CD14-positive monocyte (primary cell): ENCODE results near the gene KRT13. TPM values are rescaled to one million over a fixed set of nuclear protein-coding genes. Genes with fewer than 3 reads are reported as not detected.

Experiments used
- DNase-seq, 3 donors: peaks; one replicate each; pipeline ENCODE4 v3.0.0-alpha.2; 2011 to 2022
- H2AFZ ChIP-seq: 2 replicates; pipeline ENCODE4 v1.6.0; 2012; ENCODE audit warnings: mild to moderate bottlenecking, low read depth, low read length, inconsistent platforms; ENCODE audit not compliant: insufficient read depth, poor library complexity, severe bottlenecking
- H3K27ac ChIP-seq, 2 donors: 1 replicate in 1 of 2; 2 replicates in 1 of 2; pipeline ENCODE4 v1.5.1; 2012 to 2013; ENCODE audit warnings: low read length in 2 of 2, control low read depth in 1 of 2, inconsistent platforms in 1 of 2, low read depth in 1 of 2, mild to moderate bottlenecking in 1 of 2
- H3K27me3 ChIP-seq, 2 donors: one replicate each; pipeline versions ENCODE4 v1.6.0 to v1.6.1; 2011 to 2013; ENCODE audit warnings: low read length in 2 of 2; ENCODE audit not compliant: control insufficient read depth in 2 of 2, insufficient read depth in 2 of 2
- H3K36me3 ChIP-seq, 2 donors: replicated peaks in 1 of 2; 1 replicate in 1 of 2; 2 replicates in 1 of 2; pipeline versions ENCODE4 v1.5.1 to v1.6.1; 2012 to 2013; ENCODE audit warnings: low read length in 2 of 2, control low read depth in 1 of 2, inconsistent platforms in 1 of 2, mild to moderate bottlenecking in 1 of 2; ENCODE audit not compliant: insufficient read depth in 2 of 2, control insufficient read depth in 1 of 2
- H3K4me1 ChIP-seq, 2 donors: 1 replicate in 1 of 2; 2 replicates in 1 of 2; pipeline versions ENCODE4 v1.5.1 to v1.6.1; 2012 to 2013; ENCODE audit warnings: low read length in 2 of 2, control low read depth in 1 of 2, inconsistent platforms in 1 of 2, mild to moderate bottlenecking in 1 of 2, moderate library complexity in 1 of 2; ENCODE audit not compliant: insufficient read depth in 2 of 2, control insufficient read depth in 1 of 2
- H3K4me2 ChIP-seq: replicated peaks from 2 replicates; pipeline ENCODE3; 2012; ENCODE audit warnings: low read length, moderate library complexity, mild to moderate bottlenecking; ENCODE audit not compliant: poor library complexity, severe bottlenecking; ENCODE audit errors: extremely low read depth
- H3K4me3 ChIP-seq, 3 experiments: fragments of 200-600 bp in 1 of 3; sonication (generic) in 1 of 3; replicated peaks in 1 of 3; 1 replicate in 2 of 3; 2 replicates in 1 of 3; pipeline ENCODE4 v1.5.1; 2011 to 2013; ENCODE audit warnings: low read length in 3 of 3, mild to moderate bottlenecking in 3 of 3, control low read depth in 2 of 3, low read depth in 2 of 3, inconsistent platforms in 1 of 3, moderate library complexity in 1 of 3
- H3K79me2 ChIP-seq: 2 replicates; pipeline ENCODE4 v1.6.0; 2012; ENCODE audit warnings: mild to moderate bottlenecking, control low read depth, inconsistent platforms, low read length, moderate library complexity; ENCODE audit not compliant: insufficient read depth
- H3K9ac ChIP-seq: 2 replicates; pipeline ENCODE4 v1.6.0; 2017; ENCODE audit warnings: low read length, mild to moderate bottlenecking; ENCODE audit not compliant: insufficient read depth, poor library complexity, severe bottlenecking
- H3K9me3 ChIP-seq, 2 donors: replicated peaks in 1 of 2; 1 replicate in 1 of 2; 2 replicates in 1 of 2; pipeline versions ENCODE4 v1.5.1 to v1.6.1; 2012 to 2013; ENCODE audit warnings: low read length in 2 of 2, control low read depth in 1 of 2; ENCODE audit not compliant: control insufficient read depth in 1 of 2, insufficient read depth in 1 of 2
- H4K20me1 ChIP-seq: 2 replicates; pipeline ENCODE4 v1.6.0; 2012; ENCODE audit warnings: mild to moderate bottlenecking, low read length, control low read depth, moderate library complexity; ENCODE audit not compliant: insufficient read depth
- H3K27ac Mint-ChIP-seq, 7 donors: one replicate each; pipeline ENCODE4 v1.8.0; 2020; ENCODE audit warnings: mild to moderate bottlenecking in 7 of 7, mixed read lengths in 7 of 7, moderate library complexity in 6 of 7, inconsistent platforms in 2 of 7
- H3K27me3 Mint-ChIP-seq, 3 donors: one replicate each; pipeline ENCODE4 v1.8.0; 2021 to 2022; ENCODE audit warnings: low read depth in 3 of 3, mild to moderate bottlenecking in 3 of 3, mixed read lengths in 3 of 3, moderate library complexity in 3 of 3, inconsistent platforms in 1 of 3
- H3K36me3 Mint-ChIP-seq, 2 donors: one replicate each; pipeline ENCODE4 v1.8.0; 2020; ENCODE audit warnings: mixed read lengths in 2 of 2, inconsistent platforms in 1 of 2, mild to moderate bottlenecking in 1 of 2
- H3K4me1 Mint-ChIP-seq: one replicate; pipeline ENCODE4 v1.8.0; 2020; ENCODE audit warnings: mild to moderate bottlenecking, mixed read lengths
- H3K4me3 Mint-ChIP-seq, 2 donors: one replicate each; pipeline ENCODE4 v1.8.0; 2020; ENCODE audit warnings: mild to moderate bottlenecking in 2 of 2, mixed read lengths in 2 of 2, moderate library complexity in 1 of 2
- H3K9me3 Mint-ChIP-seq, 7 donors: one replicate each; pipeline ENCODE4 v1.8.0; 2020 to 2022; ENCODE audit warnings: mixed read lengths in 7 of 7, mild to moderate bottlenecking in 6 of 7, moderate library complexity in 6 of 7, inconsistent platforms in 2 of 7
- CTCF ChIP-seq: fragments of 200-600 bp; IDR thresholded peaks from one replicate; pipeline ENCODE4 v1.8.0; 2022; ENCODE audit warnings: antibody characterized with exemption, mild to moderate bottlenecking
- WGBS: methylation state at CpG from one replicate; pipeline ENCODE4 v1.1.5; 2013; ENCODE audit warnings: missing lambda C conversion rate; ENCODE audit not compliant: insufficient coverage; 5-methylcytosine and 5-hydroxymethylcytosine counted together
- intact Hi-C, 2 donors: fragments of 100-400 bp; cut with micrococcal nuclease; formaldehyde crosslinking; loops; one replicate each; pipeline versions ENCODE4 v1.15.0 to v1.15.1; 2023
- polyA plus RNA-seq, 3 donors: library from polyadenylated mRNA; depleted of rRNA in 1 of 3; unstranded in 2 of 3; stranded (reverse) in 1 of 3; fragments of 300-500 nt in 2 of 3; fragments of >200 nt in 1 of 3; fragmentation: Illumina TruSeq in 2 of 3; gene quantifications; 1 replicate in 2 of 3; 2 replicates in 1 of 3; pipeline ENCODE4 v1.2.3, GENCODE V29; 2012 to 2021

Gene KRT13
- polyA plus RNA-seq, 3 donors: not detected

GRCh38 chr17:41491476-41491875 is 13.9 kb downstream of the KRT13 start:
- Histone ChIP-seq H2AFZ (no peak overlapping the region), H3K4me2 (no peak overlapping the region), H4K20me1 (no peaks in the 10 kb centered on the region), H3K4me1 (peaks cover 49 to 58% of the 10 kb centered on the region in 2 donors), H3K79me2 (no peaks in the 10 kb centered on the region), H3K9me3 (no peaks in the 10 kb centered on the region), H3K36me3 (no peaks in the 10 kb centered on the region), H3K27me3 (no peaks in the 10 kb centered on the region), H3K4me3 (no peak overlapping the region), H3K9ac (no peak overlapping the region), H3K27ac (peak overlapping the region; percentile 83 to 85)
- Mint-ChIP-seq H3K4me1 (peaks cover 58% of the 10 kb centered on the region), H3K27ac (peak overlapping the region; percentile 21 to 96 (median 89)), H3K4me3 (no peak overlapping the region), H3K9me3 (peaks cover 0 to 5% (median 0%) of the 10 kb centered on the region in 7 donors), H3K27me3 (peaks cover 0 to 2% (median under 1%) of the 10 kb centered on the region in 3 donors), H3K36me3 (peaks cover 0 to 2% of the 10 kb centered on the region in 2 donors)
- no peak for TF ChIP-seq CTCF
- intact Hi-C loops: loop anchor here (5.0 to 10.0 kb wide), 2 partner anchors 56 to 173 kb away; no protein-coding TSS in a partner anchor
- DNase-seq: peak in 1 of 3 donors; percentile 34
- WGBS: 100% methylated on average over 1 of the region's 2 CpGs

- DNase-seq: peak; percentile 56 to 75 (median 62)
- peaks cover 0 to 5% (median 3%) of the 10 kb centered on the region in 3 donors for H3K27me3 Mint-ChIP-seq
- Histone ChIP-seq H3K27ac (peak overlapping the region; percentile 73 to 85), H2AFZ (peak overlapping the region; percentile 58), H3K4me3 (peak overlapping the region in 1 of 3 experiments; percentile 53), H3K79me2 (no peaks in the 10 kb centered on the region), H3K4me1 (peaks cover 47 to 54% of the 10 kb centered on the region in 2 donors), H3K27me3 (no peaks in the 10 kb centered on the region), H3K9ac (peak overlapping the region; percentile 11), H3K9me3 (no peaks in the 10 kb centered on the region), H3K36me3 (no peaks in the 10 kb centered on the region), H4K20me1 (no peaks in the 10 kb centered on the region), H3K4me2 (peak overlapping the region; percentile 45)
- H3K4me3 Mint-ChIP-seq: peak overlapping the region; percentile 43 to 76
- H3K36me3 Mint-ChIP-seq: peaks cover 0 to 2% of the 10 kb centered on the region in 2 donors
- intact Hi-C loops: loop anchor here (5.0 to 10.0 kb wide), 2 partner anchors 57 to 175 kb away; no protein-coding TSS in a partner anchor
- no peak for TF ChIP-seq CTCF
- 8% methylated on average over 4 of the region's 10 CpGs for WGBS
- H3K27ac Mint-ChIP-seq: peak overlapping the region; percentile 82 to 93 (median 88)
- H3K9me3 Mint-ChIP-seq: no peaks in the 10 kb centered on the region
- peaks cover 56% of the 10 kb centered on the region for H3K4me1 Mint-ChIP-seq
These were observed 15.1 kb downstream of the KRT13 start for GRCh38 chr17:41490000-41490990.
